T-helper 22 cell (primary cell): ENCODE results near the gene MED12L.

Experiments
- DNase-seq: peaks from one replicate; pipeline ENCODE4 v3.0.0-alpha.2; 2020; ENCODE audit warnings: low read depth

MED12L gene

DNA sequence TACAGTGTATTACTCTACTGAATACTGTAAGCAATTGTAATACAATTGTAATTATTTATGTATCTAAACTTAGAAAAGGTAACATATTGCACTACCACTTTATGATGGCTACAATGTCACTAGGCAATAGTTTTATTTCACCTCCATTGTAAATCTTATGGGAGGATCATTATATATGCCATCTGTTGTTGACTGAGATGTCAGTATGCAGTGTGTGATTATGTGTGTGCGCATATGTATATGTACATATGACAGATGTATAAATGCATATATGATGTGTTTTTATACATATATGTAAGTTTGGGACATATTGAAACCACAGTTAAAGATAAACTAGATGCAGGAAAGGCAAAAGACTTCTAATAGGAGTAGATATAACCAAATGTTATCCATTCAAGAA lies 366.9 kb downstream of the MED12L start:
- no peak for DNase-seq

DNA sequence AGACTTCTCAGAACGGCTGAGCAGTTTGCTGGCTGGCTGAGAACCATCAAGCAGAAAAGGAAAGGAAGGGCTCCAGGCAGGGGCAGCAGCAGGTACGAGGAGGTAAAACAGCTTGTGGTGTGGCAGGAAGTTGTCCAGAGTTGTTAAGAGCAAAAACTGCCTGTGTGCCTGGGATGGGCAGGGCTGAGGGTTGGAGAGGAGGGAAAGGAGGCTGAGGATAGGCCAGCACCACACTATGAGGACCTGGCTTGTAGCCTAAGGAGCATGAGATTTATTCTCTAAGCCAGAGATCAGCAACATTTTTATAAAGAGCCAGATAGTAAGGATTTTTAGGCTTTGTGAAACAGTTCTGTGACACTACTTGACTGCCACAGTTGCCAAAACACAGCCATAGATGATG lies 367.4 kb downstream of the MED12L start:
- DNase-seq: no peak

DNA sequence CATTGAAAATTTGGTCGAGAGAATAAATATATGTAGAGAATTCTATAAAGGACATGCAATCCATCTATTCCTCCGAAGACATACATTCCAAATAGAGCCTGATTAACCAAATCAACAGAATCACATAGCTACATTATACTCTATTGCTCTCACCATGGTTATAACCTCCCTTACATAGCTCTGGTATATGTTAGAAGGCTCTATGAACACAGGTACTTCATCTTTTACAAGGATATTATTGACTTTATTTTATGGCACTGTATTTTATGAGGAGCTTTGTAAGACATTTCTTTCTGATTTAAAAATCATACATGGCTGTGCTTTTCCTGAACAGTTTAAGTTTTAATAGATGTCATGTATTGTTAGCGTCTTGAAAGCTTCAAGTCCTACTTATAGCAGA lies 370.6 kb downstream of the MED12L start:
- DNase-seq: no peak

- DNase-seq: no peak
Measured at GRCh38 chr3:151459358-151459757, 373.9 kb downstream of the MED12L start.

- DNase-seq: no peak
Measured at GRCh38 chr3:151460228-151460627, 374.8 kb downstream of the MED12L start.

DNA sequence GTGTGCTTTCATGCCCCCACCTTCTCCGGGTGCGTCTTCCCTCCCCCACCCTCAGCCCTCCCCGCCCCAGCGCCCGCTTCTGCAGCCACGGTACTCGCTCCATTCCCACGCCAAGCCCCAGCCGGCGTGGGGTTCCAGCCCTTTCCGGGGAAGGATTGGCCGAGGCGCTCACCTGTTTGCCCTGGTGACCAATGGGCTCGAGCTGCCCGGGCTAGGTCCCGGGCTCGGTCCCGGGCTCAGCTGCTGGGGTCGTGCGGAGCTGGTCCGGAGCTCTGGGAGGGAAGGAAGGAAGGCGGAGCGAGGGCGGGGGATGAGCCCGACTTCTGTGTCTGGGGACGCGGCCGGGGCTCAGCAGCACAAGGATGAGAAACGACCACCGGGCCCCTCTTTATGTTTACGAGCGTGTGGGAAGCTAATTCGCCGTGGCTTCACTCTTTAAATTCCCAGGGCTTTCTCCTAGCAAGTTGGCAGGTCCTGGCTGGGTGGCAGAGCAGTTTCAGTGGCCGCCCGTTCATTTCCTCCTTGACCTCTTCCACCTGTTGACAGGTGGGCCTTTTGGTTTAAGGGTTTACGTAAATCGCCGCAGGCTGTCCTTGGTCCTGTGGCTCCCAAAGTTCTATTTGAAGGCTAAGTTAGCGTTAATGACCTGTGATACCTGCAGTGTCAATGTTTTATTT lies 375.4 kb downstream of the MED12L start, which contains the start of gene IGSF10:
IGSF10 (minus strand) TSS at position 288 of the 677 bp plus-strand sequence. CDS start 2,352 bp downstream, outside the sequence.
- DNase-seq: no peak

DNA sequence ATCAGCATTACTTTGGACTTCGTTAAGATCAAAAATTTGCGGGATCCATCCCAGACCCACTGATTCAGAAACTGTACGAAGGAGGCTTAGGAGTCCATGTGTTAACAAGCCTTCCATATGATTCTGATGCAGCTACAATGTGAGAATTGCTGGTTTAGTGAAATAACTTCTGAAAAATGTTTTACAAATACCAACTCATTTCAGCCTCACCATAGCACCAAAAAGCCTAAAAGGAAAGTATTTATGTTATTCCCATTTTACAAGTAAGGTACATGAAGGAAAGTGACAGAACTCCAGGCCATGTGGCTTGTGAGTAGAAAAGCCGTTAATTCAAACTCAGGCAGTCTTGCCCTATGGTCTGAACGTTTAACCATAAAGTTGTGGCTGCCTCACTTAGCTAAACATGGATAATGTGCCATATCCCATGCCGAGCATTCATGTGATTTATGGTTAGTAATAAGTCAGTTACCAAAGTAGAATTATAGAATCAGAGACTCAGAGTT lies 376.9 kb downstream of the MED12L start:
- no peak for DNase-seq

DNA sequence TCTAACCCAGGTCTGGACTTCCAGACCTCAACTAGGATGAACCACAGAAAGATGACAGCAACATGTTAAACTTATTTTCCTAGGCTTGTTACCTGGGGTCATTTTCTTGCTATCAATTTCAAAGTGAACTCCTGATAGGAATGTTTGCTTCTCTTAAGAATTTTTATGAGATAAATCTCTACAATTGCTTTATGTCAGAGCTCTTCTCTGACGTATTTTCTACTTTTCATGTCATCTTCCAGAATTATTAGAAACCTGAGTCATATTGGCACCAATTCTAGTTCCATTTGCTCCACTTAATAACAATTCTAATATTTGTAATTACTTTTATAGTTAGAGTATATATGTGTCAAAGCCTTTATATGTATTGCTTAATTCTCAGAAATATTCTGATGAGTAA lies 377.5 kb downstream of the MED12L start:
- no peak for DNase-seq

GRCh38 chr3:151467069-151467468 lies 381.6 kb downstream of the MED12L start:
- DNase-seq: no peak

- no peak for DNase-seq
Measured at GRCh38 chr3:151468284-151468917, 382.9 kb downstream of the MED12L start.

DNA sequence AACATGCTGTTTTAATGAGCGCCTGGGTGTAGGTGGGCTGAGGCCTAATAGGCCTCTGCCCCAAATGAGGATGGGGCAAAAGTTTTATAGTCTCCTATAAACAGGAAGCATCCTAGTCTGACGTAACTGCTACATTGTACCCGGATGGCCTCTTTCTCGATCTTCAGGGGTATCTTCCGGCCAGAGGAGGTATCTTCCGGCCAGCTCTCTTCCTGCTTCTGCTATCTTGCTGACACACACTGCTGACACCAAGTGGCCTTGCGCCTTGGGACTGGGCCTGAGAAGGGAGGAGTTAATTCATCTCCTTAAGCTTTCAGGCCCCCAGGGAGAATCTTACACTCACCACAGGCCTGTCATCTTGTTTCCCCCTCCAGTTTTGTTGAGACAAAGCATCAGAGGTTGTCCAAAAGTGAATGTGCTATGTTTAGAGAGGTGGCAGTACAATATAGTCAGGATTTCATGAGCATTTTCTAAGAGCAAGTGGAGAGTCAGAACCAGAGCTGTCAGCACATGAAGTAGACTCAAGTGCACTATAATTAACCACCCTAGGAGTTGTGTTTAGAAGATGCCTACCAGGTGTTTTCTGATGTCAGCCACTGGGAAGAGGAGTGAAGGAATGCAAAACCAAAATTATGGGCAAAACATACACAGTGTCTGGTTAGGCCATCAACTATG lies 391.0 kb downstream of the MED12L start:
- no peak for DNase-seq

DNA sequence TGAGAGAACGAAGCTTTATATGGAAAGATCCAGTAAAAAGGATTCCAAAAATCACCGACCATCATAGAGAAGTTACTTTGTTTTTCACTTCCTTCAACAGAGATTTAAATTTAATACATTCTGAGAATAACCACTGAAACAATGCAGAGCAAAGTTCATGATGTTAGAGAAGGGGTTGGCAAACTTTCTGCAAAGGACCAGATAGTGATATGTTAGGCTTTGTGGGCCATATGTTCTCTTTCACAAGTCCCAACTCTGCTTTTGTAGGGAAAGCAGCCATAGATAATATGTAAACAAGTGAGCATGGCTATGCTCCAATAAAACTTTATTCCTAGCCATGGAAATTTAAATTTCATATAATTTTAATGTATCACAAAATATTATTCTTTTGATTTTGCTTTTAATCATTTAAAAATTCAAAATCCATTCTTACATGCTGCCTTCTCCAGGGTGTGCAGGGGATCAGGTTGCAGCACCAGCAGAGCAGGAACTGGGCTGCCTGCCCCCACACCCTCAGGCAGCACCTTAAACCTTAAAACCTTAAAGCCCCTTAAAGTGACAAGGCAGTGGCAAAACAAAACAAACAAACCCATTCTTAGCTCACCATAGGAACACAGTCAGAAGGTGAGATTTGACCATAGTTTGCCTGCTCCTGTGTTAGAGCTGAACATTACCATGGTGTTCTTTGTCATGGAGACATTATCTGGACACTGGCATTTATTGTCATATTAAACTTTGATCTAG lies 392.3 kb downstream of the MED12L start:
- DNase-seq: no peak

DNA sequence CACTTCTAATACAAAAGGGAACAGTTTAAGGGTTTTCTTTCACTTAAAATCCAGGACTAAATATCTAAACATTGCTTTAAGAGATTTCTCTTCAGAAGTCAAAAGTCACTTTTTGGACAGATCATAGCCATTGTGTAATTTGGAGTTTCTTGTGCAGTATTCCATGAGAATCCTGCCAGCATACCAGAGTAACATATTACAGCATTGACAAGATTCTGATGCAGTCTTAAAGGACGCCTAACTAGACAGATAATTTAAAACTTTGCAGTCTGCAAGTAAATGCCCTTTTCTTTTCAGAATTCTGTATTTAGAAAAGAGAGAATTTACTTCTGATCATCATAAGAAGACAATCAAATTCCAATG lies 392.9 kb downstream of the MED12L start:
- DNase-seq: no peak

DNA sequence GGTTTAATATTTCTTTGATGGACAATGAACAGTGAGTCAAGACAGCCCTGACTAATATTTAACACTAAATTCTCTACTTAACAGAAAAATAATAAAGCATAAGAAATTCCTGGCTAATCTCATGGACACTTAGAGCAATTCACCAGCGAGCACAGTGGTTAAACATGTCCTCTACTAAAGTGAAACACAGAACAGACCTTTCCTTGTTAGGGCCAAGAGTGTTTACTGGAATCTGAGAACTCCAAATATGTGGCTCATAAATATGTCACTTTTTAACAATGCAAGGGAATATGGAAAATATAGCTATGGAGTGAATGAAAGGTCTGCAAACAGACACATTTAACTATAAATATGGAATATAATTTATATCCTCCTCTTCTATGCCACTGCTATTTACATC lies 394.0 kb downstream of the MED12L start:
- DNase-seq: no peak

DNA sequence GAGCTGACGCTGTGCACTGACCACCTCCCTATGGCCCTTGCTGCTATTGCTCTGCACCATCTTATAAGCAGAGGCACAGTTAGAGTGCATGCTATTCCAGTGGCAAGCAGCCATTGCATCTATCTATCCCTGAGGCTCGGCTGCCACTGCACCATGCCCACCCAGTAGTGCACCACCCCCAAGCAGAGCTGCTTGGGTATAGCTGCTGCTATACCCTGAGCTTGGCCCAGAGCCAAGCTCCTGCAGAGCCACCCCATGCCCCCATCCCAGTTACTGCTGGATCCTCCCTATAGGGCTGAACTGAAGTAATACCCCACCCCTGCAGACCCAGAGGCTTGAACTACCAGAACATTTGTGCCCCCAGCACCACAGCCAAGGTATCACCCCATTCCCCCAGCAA lies 395.0 kb downstream of the MED12L start:
- no peak for DNase-seq

DNA sequence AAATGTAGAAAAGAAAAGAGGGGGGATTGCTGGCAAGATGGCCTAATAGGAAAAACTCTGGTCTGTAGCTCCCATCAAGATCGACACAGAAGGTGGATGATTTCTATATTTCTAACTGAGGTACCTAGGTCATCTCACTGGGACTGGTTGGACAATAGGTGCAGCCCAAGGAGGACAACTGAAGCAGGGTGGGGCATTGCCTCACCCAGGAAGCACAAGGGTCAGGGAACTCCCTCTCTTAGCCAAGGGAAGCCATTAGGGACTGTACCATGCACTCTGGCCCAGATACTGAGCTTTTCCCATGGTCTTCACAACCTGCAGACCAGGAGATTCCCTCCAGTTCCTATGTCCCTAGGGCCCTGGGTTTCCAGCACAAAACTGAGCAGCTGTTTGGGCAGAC lies 398.0 kb downstream of the MED12L start:
- DNase-seq: no peak

DNA sequence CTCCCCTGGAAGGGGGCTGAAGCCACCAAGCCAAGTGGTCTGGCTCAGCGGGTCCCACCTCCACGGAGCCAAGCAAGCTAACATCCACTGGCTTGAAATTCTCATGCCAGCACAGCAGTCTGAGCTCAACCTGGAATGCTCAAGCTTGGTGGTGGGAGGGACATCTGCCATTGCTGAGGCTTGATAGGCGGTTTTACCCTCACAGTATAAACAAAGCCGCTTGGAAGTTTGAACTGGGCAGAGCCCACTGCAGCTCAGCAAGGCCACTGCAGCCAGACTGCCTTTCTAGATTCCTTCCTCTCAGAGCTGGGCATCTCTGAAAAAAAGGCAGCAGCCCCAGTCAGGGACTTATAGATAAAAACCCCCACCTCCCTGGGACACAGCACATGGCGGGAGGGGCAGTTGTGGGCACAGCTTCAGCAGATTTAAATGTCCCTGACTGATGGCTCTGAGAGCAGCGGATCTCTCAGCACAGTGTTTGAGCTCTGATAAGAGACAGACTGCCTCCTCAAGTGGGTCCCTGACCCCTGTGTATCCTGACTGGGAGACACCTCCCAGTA lies 398.6 kb downstream of the MED12L start:
- DNase-seq: no peak
